ENCODE measurements around the gene CLRN2.
"Not testable (repeated sequence)": the region's sequence is repeated elsewhere in the genome, so short reads cannot be mapped to it uniquely, and the experiment has no call there.

The CLRN2 gene

GRCh38 chr4:17535906-17536305, 20.9 kb downstream of the CLRN2 start:
- no peak overlapping the region for H3K4me3 ChIP-seq
- H3K27ac ChIP-seq, result no peak overlapping the region

GRCh38 chr4:17537060-17537459, 22.1 kb downstream of the CLRN2 start:
- H3K27ac ChIP-seq, H3K4me3 ChIP-seq: not testable (repeated sequence)

- Histone ChIP-seq H3K4me3 (no peak overlapping the region), H3K27ac (no peak overlapping the region)
These were observed 29.2 kb downstream of the CLRN2 start for GRCh38 chr4:17544205-17544604.

- Histone ChIP-seq H3K27ac (no peak overlapping the region), H3K4me3 (no peak overlapping the region)
These were observed 29.9 kb downstream of the CLRN2 start for GRCh38 chr4:17544831-17545234.

- Histone ChIP-seq H3K27ac (no peak overlapping the region), H3K4me3 (no peak overlapping the region)
These were observed 30.6 kb downstream of the CLRN2 start for GRCh38 chr4:17545374-17546140.

- Histone ChIP-seq H3K27ac (no peak overlapping the region), H3K4me3 (no peak overlapping the region)
These were observed 31.3 kb downstream of the CLRN2 start for GRCh38 chr4:17546222-17546621.

GRCh38 chr4:17546678-17547077, 31.7 kb downstream of the CLRN2 start:
- no peak overlapping the region for H3K27ac ChIP-seq
- H3K4me3 ChIP-seq, result no peak overlapping the region

GRCh38 chr4:17550549-17550948, 35.6 kb downstream of the CLRN2 start:
- Histone ChIP-seq H3K27ac (no peak overlapping the region), H3K4me3 (no peak overlapping the region)

GRCh38 chr4:17552427-17552826, 37.5 kb downstream of the CLRN2 start:
- Histone ChIP-seq H3K4me3 (no peak overlapping the region), H3K27ac (no peak overlapping the region)

- no peak overlapping the region for H3K27ac ChIP-seq
- no peak overlapping the region for H3K4me3 ChIP-seq
These were observed 39.6 kb downstream of the CLRN2 start for GRCh38 chr4:17554568-17554967.

GRCh38 chr4:17556498-17556897, 41.5 kb downstream of the CLRN2 start:
- Histone ChIP-seq H3K4me3 (no peak overlapping the region), H3K27ac (no peak overlapping the region)

GRCh38 chr4:17557880-17558279, 42.9 kb downstream of the CLRN2 start:
- Histone ChIP-seq H3K27ac (no peak overlapping the region), H3K4me3 (no peak overlapping the region)

- H3K4me3 ChIP-seq, result no peak overlapping the region
- H3K27ac ChIP-seq, result no peak overlapping the region
These were observed 44.2 kb downstream of the CLRN2 start for GRCh38 chr4:17558941-17559708.

GRCh38 chr4:17559709-17560048, 44.7 kb downstream of the CLRN2 start:
- Histone ChIP-seq H3K27ac (no peak overlapping the region), H3K4me3 (no peak overlapping the region)

GRCh38 chr4:17560065-17560673, 45.2 kb downstream of the CLRN2 start:
- no peak overlapping the region for H3K27ac ChIP-seq
- H3K4me3 ChIP-seq, result no peak overlapping the region

- no peak overlapping the region for H3K4me3 ChIP-seq
- peak overlapping the region in 1 of 21 experiments; percentile 17 for H3K27ac ChIP-seq
These were observed 46.4 kb downstream of the CLRN2 start for GRCh38 chr4:17561195-17561909.

- no peak overlapping the region for H3K4me3 ChIP-seq
- H3K27ac ChIP-seq, result peak overlapping the region in 1 of 21 experiments; percentile 17
These were observed 47.2 kb downstream of the CLRN2 start for GRCh38 chr4:17562157-17562556.

GRCh38 chr4:17565846-17566245, 50.9 kb downstream of the CLRN2 start:
- Histone ChIP-seq H3K27ac (no peak overlapping the region), H3K4me3 (no peak overlapping the region)

- Histone ChIP-seq H3K4me3 (no peak overlapping the region), H3K27ac (no peak overlapping the region)
These were observed 52.3 kb downstream of the CLRN2 start for GRCh38 chr4:17567271-17567670.

GRCh38 chr4:17574206-17574605, 59.2 kb downstream of the CLRN2 start:
- H3K27ac ChIP-seq, result no peak overlapping the region
- H3K4me3 ChIP-seq, result no peak overlapping the region
